HG03442 (cell line): ENCODE measurements around the gene MIGA2.
"Not testable (repeated sequence)": the region's sequence is repeated elsewhere in the genome, so short reads cannot be mapped to it uniquely, and the experiment has no call there.

Source experiments
- ATAC-seq: cut with Tn5 transposase; IDR thresholded peaks from one replicate; pipeline ENCODE4 v1.9.1; 2021; ENCODE audit warnings: mild to moderate bottlenecking, moderate library complexity; ENCODE audit not compliant: unreplicated experiment

MIGA2 gene

GRCh38 chr9:129011170-129011569 is 25.3 kb upstream of the MIGA2 start:
- no peak for ATAC-seq

- no peak for ATAC-seq
These were observed 24.7 kb upstream of the MIGA2 start for GRCh38 chr9:129011761-129012181.

- no peak for ATAC-seq
These were observed 24.1 kb upstream of the MIGA2 start for GRCh38 chr9:129012343-129012742.

- ATAC-seq, result no peak
These were observed 23.5 kb upstream of the MIGA2 start for GRCh38 chr9:129012893-129013448.

- ATAC-seq, result no peak
These were observed 22.8 kb upstream of the MIGA2 start for GRCh38 chr9:129013674-129014073.

GRCh38 chr9:129014124-129014523 is 22.3 kb upstream of the MIGA2 start:
- ATAC-seq, result no peak

- ATAC-seq, result no peak
These were observed 21.8 kb upstream of the MIGA2 start for GRCh38 chr9:129014608-129015007.

- no peak for ATAC-seq
These were observed 15.3 kb upstream of the MIGA2 start for GRCh38 chr9:129021091-129021490.

- ATAC-seq, result no peak
These were observed 14.4 kb upstream of the MIGA2 start for GRCh38 chr9:129022037-129022436.

GRCh38 chr9:129023036-129023907 is 13.2 kb upstream of the MIGA2 start:
- ATAC-seq, result no peak

GRCh38 chr9:129023908-129024233 is 12.6 kb upstream of the MIGA2 start:
- no peak for ATAC-seq

- no peak for ATAC-seq
These were observed 9.8 kb upstream of the MIGA2 start for GRCh38 chr9:129026442-129027223.

GRCh38 chr9:129027224-129027684 is 9.2 kb upstream of the MIGA2 start:
- ATAC-seq, result no peak

- ATAC-seq, result peak; percentile 41
These were observed 8.7 kb upstream of the MIGA2 start for GRCh38 chr9:129027685-129028191.

- ATAC-seq, result peak; percentile 71
These were observed 8.0 kb upstream of the MIGA2 start, which contains the start of gene SH3GLB2 for GRCh38 chr9:129028192-129028966. Gene SH3GLB2 (minus strand): TSS chr9:129028331. CDS start chr9:129028154, 177 bp downstream.

GRCh38 chr9:129030191-129030590 is 6.2 kb upstream of the MIGA2 start:
- no peak for ATAC-seq

GRCh38 chr9:129031514-129031913 is 4.9 kb upstream of the MIGA2 start:
- ATAC-seq, result no peak

- ATAC-seq, result no peak
These were observed 3.8 kb upstream of the MIGA2 start for GRCh38 chr9:129032541-129033159.

GRCh38 chr9:129033216-129033615 is 3.2 kb upstream of the MIGA2 start:
- no peak for ATAC-seq

GRCh38 chr9:129035838-129036237 is 588 bp upstream of the MIGA2 start:
- not testable (repeated sequence) for ATAC-seq
